ENCODE results near the gene PRKACA.

Gene PRKACA
- long read RNA-seq, partial matches to known transcripts = 1 of 1 reads
- long read RNA-seq, other reads (novel, unspliced or antisense) = 0 of 1 reads

DNA sequence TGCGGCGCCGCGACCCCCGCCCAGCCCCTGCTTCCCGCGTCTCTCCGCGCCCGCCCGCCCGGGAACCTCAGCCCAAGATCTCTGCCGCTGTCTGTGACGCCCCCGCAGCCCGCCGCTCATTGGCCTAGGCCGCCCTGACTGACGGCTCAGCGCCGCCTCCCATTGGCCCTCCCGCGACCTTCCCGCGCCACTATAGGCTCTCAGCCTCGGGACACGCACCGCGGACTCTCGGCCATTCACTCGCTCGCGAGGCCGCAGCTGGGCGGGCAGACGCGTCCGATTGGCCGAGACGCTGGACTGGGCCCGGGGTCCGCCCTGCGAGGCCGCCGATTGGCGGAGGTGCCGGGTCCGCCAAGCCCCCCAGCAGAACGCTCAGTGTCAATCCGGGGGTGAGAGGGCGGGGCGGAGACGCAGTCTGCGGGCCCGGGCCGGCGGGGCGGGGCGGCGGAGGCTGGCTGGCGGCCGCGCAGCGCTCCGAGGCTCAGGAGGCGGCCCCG is at the start of gene PRKACA:
Gene PRKACA (minus strand): TSS at position 95 of the 497 bp plus-strand sequence. CDS start 215 bp downstream, outside the sequence.
- no peak for TF ChIP-seq SPI1 (IDR thresholded peaks at IDR 0.05; ENCODE audit: borderline replicate concordance, low read depth)
- TF ChIP-seq, protein P1, sequence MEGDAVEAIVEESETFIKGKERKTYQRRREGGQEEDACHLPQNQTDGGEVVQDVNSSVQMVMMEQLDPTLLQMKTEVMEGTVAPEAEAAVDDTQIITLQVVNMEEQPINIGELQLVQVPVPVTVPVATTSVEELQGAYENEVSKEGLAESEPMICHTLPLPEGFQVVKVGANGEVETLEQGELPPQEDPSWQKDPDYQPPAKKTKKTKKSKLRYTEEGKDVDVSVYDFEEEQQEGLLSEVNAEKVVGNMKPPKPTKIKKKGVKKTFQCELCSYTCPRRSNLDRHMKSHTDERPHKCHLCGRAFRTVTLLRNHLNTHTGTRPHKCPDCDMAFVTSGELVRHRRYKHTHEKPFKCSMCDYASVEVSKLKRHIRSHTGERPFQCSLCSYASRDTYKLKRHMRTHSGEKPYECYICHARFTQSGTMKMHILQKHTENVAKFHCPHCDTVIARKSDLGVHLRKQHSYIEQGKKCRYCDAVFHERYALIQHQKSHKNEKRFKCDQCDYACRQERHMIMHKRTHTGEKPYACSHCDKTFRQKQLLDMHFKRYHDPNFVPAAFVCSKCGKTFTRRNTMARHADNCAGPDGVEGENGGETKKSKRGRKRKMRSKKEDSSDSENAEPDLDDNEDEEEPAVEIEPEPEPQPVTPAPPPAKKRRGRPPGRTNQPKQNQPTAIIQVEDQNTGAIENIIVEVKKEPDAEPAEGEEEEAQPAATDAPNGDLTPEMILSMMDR (IDR thresholded peaks at IDR 0.05; ENCODE audit: insufficient read depth, low read length) = no peak
- peak; percentile 97 to 98 for DNase-seq (ENCODE audit: low read depth in 1 of 2, low spot score in 1 of 2)
- Histone ChIP-seq H3K27ac (replicated peaks) (peak within 1 kb of the TSS; percentile 79), H3K27me3 (ENCODE audit: insufficient read depth, poor library complexity, severe bottlenecking) (no peaks in the 10 kb centered on the region), H3K4me3 (replicated peaks; ENCODE audit: insufficient read depth, low read length) (peak within 1 kb of the TSS; percentile 83)

DNA sequence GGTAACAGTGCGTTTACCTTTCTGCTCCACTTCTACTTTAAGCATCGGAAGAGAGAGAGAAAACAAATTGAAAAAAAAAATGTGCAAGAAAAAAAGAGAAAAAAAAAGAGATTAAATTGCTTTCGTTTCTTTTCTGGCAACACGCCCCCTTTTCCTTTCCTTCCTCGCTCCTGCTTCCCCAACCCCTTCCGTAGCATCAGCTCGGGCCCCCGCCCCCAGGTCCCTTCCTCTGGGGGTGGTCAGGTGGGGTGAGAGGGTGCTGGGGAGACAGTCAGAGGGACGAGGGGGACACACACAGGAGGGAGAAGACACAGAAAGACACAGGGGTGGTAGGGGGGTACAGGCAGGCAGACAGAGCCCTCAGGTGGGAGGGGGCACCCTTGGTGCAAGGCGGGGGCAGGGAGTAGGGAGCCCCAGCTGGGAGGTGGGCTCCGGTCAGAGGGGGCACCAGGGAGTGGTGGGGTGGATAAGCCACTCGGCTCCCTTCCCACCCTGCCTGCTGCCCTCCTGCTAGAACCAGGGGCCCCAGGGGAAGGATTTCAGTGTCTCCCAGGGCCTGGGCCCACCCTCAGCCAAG is 49.5 kb upstream of the PRKACA start:
- DNase-seq (ENCODE audit: low read depth in 1 of 2, low spot score in 1 of 2) = no peak
- TF ChIP-seq, protein P2, sequence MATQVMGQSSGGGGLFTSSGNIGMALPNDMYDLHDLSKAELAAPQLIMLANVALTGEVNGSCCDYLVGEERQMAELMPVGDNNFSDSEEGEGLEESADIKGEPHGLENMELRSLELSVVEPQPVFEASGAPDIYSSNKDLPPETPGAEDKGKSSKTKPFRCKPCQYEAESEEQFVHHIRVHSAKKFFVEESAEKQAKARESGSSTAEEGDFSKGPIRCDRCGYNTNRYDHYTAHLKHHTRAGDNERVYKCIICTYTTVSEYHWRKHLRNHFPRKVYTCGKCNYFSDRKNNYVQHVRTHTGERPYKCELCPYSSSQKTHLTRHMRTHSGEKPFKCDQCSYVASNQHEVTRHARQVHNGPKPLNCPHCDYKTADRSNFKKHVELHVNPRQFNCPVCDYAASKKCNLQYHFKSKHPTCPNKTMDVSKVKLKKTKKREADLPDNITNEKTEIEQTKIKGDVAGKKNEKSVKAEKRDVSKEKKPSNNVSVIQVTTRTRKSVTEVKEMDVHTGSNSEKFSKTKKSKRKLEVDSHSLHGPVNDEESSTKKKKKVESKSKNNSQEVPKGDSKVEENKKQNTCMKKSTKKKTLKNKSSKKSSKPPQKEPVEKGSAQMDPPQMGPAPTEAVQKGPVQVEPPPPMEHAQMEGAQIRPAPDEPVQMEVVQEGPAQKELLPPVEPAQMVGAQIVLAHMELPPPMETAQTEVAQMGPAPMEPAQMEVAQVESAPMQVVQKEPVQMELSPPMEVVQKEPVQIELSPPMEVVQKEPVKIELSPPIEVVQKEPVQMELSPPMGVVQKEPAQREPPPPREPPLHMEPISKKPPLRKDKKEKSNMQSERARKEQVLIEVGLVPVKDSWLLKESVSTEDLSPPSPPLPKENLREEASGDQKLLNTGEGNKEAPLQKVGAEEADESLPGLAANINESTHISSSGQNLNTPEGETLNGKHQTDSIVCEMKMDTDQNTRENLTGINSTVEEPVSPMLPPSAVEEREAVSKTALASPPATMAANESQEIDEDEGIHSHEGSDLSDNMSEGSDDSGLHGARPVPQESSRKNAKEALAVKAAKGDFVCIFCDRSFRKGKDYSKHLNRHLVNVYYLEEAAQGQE (IDR thresholded peaks at IDR 0.05; ENCODE audit: insufficient replicate concordance, low read depth) = no peak
- TF ChIP-seq SPI1 (IDR thresholded peaks at IDR 0.05; ENCODE audit: borderline replicate concordance, low read depth) = no peak
- TF ChIP-seq, protein P1 (IDR thresholded peaks at IDR 0.05; ENCODE audit: insufficient read depth, low read length) = no peak
- TF ChIP-seq POLR2AphosphoS5 (IDR thresholded peaks at IDR 0.05; ENCODE audit: low read depth) = no peak
- no peak for TF ChIP-seq GABPA (IDR thresholded peaks at IDR 0.05; ENCODE audit: low read depth)
- Histone ChIP-seq H3K27ac (replicated peaks) (no peak overlapping the region), H3K27me3 (ENCODE audit: insufficient read depth, poor library complexity, severe bottlenecking) (peaks cover 11% of the 10 kb centered on the region), H3K4me3 (replicated peaks; ENCODE audit: insufficient read depth, low read length) (no peak overlapping the region)

DNA sequence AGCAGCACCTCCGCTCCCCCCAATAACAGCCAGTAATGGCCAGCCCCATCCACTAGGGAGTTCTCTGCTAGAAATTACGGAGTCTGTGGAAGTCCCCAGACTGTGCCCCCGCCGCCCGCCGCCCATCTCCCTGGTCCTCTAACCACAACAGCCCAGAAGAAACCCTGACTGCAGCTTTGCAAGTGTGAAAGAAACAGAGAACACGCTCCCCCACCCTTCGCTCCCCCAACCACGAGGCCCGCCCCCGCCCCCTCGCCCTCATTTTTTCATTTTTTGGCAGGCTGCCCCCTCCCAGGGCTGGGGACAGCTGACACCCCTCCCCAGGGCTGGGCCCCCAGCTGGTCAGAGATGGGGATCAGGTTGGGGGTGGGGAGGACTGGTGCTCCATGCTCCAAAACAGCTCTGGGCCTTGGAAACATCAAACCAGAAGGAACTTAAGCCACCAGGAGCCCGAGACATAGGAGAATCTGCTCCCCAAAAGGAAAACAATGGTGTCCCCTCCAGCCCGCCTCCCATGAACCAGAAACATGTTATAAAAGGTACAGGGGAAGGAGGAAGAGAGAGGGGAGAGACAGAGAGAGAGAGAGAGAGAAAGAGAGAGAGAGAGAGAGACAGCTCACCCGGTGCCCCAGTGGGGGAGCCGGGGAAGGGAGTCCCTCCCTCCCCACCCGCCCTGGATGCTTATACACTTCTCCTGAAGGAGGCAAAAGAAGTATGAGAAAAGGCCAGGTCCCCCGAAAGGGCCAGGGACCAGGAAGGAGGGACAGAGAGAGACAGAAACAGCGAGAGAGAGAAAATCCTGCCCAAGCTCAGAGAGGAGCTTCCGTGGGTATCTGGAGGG is 48.6 kb upstream of the PRKACA start:
- Histone ChIP-seq H3K27ac (replicated peaks) (no peak overlapping the region), H3K4me3 (replicated peaks; ENCODE audit: insufficient read depth, low read length) (no peak overlapping the region), H3K27me3 (ENCODE audit: insufficient read depth, poor library complexity, severe bottlenecking) (peaks cover 11% of the 10 kb centered on the region)
- TF ChIP-seq, protein P2 (IDR thresholded peaks at IDR 0.05; ENCODE audit: insufficient replicate concordance, low read depth) = no peak
- TF ChIP-seq SPI1 (IDR thresholded peaks at IDR 0.05; ENCODE audit: borderline replicate concordance, low read depth) = no peak
- no peak for TF ChIP-seq GABPA (IDR thresholded peaks at IDR 0.05; ENCODE audit: low read depth)
- TF ChIP-seq, protein P1 (IDR thresholded peaks at IDR 0.05; ENCODE audit: insufficient read depth, low read length) = no peak
- no peak for TF ChIP-seq POLR2AphosphoS5 (IDR thresholded peaks at IDR 0.05; ENCODE audit: low read depth)
- DNase-seq (ENCODE audit: low read depth in 1 of 2, low spot score in 1 of 2) = no peak

Measured in HL-60 (cell line).